Adrenal gland (tissue), 5 donors: ENCODE data around the gene STX18.

ENCODE experiments used
- CTCF ChIP-seq, 6 experiments: fragments of 450-650 bp in 4 of 6; fragments of 200-600 bp in 2 of 6; sonication (generic) in 1 of 6; IDR thresholded peaks; 1 replicate in 5 of 6; 2 replicates in 1 of 6; pipeline versions ENCODE4 v1.5.1 to v1.8.0; 2016 to 2021; ENCODE audit warnings: antibody characterized with exemption in 6 of 6, mild to moderate bottlenecking in 2 of 6, moderate library complexity in 1 of 6
- POLR2A ChIP-seq, 2 donors: fragments of 450-650 bp; IDR thresholded peaks; one replicate each; pipeline ENCODE4 v1.6.1; 2017; ENCODE audit warnings: antibody characterized with exemption in 2 of 2, mild to moderate bottlenecking in 2 of 2, moderate library complexity in 1 of 2
- donor health status: DM: no; HTN: no; CAD: no.

- TF ChIP-seq POLR2A (IDR thresholded peaks at IDR 0.05) (no peak), CTCF (IDR thresholded peaks at IDR 0.05) (no peak)
These were observed 167.3 kb downstream of the STX18 start for GRCh38 chr4:4374388-4375098.
